Placental pericyte (primary cell): ENCODE results near the gene SLC16A2. TPM values are rescaled to one million over a fixed set of nuclear protein-coding genes. Genes with fewer than 3 reads are reported as not detected.

ENCODE experiments used
- small RNA-seq: library from RNA; depleted of rRNA; stranded (forward); fragments of <200 nt; gene quantifications from one replicate; pipeline ENCODE3, GENCODE V24; 2012; ENCODE audit warnings: low replicate concordance
- total RNA-seq: library from RNA; depleted of rRNA; stranded (reverse); fragments of >200 nt; gene quantifications from 2 replicates; pipeline ENCODE4 v1.2.3, GENCODE V29; 2012

SLC16A2 gene
- 9.0 and 14.5 TPM in 2 replicates for total RNA-seq

DNA sequence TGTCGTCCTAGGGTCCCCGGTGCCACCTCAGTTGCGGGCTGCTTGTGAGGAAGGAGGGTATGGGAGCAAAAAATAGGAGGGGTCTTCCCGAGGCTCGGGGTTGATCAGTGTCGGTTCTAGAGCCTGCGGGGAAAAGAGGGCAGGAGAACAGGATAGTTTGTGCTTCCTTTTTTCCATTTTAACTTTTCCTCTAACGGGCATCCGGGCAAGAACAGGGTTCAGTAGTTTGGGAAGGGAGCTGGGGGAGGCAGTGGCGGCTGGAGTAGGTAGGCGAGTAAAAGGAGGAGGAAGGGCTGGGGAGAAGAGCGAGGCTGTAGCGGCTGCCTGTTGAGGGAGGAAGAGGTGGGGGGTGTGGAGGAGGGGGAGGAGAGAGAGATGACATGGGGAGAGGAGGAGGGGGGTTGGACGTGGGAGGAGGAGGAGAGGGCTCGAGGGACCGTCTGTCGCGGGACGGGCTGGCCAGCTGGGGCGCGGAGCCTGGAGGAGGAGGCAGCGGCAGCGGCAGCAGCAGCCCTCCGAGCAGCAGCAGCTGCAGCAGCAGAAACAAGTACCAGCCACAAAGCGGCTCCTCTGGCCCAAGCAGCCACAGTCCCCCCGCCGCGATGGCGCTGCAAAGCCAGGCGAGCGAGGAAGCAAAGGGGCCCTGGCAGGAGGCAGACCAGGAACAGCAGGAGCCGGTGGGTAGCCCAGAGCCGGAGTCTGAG lies at the start of gene SLC16A2:
Gene SLC16A2, plus strand, starts transcription at position 458 of the 704 bp plus-strand sequence. Its CDS starts 145 bp downstream, at position 603.

Small RNA genes lying within 50 kb of the gene (small RNA-seq; reads per million reads assigned to genes)
- not detected for gene RN7SL790P

Other genes starting within 250 kb of the SLC16A2 start
- not detected in 2 replicates for gene ZCCHC13, start 117.3 kb upstream of the SLC16A2 start, total RNA-seq
- gene RLIM, start 193.1 kb downstream of the SLC16A2 start, total RNA-seq = 43.1 and 62.6 TPM in 2 replicates